GM12873 (cell line): ENCODE data around the gene NEUROD2.

Source experiments
- TF ChIP-seq, protein P1 (sequence below): IDR thresholded peaks from 2 replicates; pipeline ENCODE4 v1.5.1; 2012; ENCODE audit warnings: low read depth, mild to moderate bottlenecking, moderate library complexity, low read length, control low read depth; ENCODE audit not compliant: insufficient read depth; ENCODE audit errors: missing control alignments

NEUROD2 gene

DNA sequence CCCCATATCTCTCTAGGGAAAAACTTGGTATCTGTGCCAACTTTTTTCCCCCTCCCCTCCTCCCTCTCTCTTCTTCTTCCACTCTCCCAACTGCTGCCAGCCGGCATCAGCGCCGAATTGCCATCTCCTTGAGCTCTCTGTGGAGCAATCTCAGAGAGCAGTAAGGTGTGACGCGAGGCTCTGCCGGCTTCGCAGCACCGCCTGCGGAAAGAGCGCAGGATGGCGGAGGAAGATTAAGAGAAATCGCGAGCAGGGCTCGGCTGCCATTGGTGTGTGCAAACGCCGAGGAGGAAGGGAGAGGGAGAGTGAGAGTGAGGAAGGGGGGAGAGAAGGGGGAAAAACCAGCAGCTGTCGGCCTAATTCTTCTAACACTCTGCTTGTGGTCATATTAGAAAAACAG lies 44.2 kb downstream of the NEUROD2 start:
- TF ChIP-seq, protein P1, sequence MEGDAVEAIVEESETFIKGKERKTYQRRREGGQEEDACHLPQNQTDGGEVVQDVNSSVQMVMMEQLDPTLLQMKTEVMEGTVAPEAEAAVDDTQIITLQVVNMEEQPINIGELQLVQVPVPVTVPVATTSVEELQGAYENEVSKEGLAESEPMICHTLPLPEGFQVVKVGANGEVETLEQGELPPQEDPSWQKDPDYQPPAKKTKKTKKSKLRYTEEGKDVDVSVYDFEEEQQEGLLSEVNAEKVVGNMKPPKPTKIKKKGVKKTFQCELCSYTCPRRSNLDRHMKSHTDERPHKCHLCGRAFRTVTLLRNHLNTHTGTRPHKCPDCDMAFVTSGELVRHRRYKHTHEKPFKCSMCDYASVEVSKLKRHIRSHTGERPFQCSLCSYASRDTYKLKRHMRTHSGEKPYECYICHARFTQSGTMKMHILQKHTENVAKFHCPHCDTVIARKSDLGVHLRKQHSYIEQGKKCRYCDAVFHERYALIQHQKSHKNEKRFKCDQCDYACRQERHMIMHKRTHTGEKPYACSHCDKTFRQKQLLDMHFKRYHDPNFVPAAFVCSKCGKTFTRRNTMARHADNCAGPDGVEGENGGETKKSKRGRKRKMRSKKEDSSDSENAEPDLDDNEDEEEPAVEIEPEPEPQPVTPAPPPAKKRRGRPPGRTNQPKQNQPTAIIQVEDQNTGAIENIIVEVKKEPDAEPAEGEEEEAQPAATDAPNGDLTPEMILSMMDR, result no peak

DNA sequence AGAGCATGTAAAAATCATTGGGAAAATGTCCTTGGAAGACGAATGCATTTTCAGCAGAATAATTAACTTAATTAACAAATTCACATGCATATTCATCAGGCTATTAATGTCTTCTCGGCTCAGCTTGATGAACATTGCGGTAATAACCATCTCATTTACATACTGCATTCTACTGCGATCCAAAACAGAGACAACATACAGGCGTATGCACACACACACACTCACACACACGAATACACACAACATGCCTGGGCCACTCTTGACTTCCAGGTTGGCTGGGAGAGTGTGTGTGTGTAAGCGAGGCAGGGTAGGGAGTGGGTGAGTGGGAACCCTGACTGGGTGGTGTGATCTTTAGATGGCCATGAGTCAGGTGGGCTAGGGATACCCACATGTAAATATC lies 44.7 kb downstream of the NEUROD2 start:
- TF ChIP-seq, protein P1, result no peak

DNA sequence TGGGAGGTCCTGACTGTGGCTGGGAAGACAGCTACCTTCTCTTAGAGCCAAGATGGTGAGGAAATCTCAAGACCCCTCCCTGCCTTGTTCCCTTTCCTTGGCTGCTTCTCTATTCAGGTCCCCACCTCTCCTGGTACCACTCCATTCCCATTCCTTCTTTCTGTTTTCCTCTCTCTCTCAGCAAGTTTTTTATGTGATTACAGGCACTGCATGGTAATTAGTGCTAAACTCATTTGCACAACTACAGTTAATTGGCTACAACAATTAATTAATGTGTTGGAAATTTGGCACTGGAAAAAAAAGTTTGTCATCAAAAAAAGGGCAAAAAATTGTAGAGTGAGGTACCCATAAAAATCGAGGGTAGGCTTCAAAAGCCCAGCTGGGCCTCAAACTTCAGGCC lies 45.3 kb downstream of the NEUROD2 start:
- TF ChIP-seq, protein P1, result no peak

DNA sequence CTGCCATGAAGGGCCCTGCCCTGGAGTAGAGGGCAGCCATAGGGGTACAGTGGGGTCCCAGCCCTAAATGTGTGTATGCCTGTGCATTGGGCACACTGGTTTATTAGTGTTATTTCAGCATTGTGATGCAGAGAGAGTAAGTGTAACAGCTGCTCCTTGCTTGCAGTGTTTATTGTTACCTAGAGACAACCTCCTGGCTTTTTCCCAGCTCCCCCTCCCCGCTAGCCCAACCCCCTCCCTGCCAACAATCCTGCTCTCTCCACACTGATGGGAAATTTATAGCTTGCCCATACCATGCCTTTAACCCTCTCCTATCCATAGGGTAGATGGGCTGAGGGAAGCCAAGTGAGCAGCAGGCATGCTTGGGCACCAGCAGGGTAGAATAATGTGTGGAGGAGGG lies 51.3 kb downstream of the NEUROD2 start:
- TF ChIP-seq, protein P1, result no peak

DNA sequence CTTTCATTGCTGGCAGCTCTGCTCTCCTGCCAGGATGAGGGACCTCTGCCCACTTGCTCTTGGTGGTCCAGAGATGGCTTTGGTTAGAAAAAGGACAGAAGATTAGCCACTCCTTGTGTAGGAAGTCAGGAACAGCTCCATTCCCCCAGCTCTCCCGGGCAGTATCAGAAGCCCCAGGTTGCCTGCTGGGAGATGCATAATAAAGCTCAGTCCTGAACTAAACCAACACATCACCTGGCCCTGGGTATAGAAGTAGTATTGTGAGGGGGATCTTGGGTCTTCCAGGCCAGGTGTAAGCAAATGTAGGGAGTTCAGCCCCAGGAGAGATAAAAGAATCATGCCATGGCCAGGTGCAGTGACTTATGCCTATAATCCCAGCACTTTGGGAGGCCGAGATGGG lies 52.4 kb downstream of the NEUROD2 start:
- TF ChIP-seq, protein P1, result no peak
